GM18511 (cell line): ENCODE measurements around the gene SLC13A3.
"Not testable (repeated sequence)": the region's sequence is repeated elsewhere in the genome, so short reads cannot be mapped to it uniquely, and the experiment has no call there.

Experiments
- ATAC-seq: cut with Tn5 transposase; IDR thresholded peaks from one replicate; pipeline ENCODE4 v1.9.1; 2021; ENCODE audit warnings: mild to moderate bottlenecking, moderate library complexity; ENCODE audit not compliant: unreplicated experiment

SLC13A3 gene

GRCh38 chr20:46681032-46681854 lies 30.0 kb upstream of the SLC13A3 start:
- no peak for ATAC-seq

- no peak for ATAC-seq
These were observed 29.4 kb upstream of the SLC13A3 start for GRCh38 chr20:46680684-46681031.

GRCh38 chr20:46678516-46678915 lies 27.3 kb upstream of the SLC13A3 start:
- ATAC-seq, result no peak

GRCh38 chr20:46677608-46678007 lies 26.3 kb upstream of the SLC13A3 start:
- no peak for ATAC-seq

DNA sequence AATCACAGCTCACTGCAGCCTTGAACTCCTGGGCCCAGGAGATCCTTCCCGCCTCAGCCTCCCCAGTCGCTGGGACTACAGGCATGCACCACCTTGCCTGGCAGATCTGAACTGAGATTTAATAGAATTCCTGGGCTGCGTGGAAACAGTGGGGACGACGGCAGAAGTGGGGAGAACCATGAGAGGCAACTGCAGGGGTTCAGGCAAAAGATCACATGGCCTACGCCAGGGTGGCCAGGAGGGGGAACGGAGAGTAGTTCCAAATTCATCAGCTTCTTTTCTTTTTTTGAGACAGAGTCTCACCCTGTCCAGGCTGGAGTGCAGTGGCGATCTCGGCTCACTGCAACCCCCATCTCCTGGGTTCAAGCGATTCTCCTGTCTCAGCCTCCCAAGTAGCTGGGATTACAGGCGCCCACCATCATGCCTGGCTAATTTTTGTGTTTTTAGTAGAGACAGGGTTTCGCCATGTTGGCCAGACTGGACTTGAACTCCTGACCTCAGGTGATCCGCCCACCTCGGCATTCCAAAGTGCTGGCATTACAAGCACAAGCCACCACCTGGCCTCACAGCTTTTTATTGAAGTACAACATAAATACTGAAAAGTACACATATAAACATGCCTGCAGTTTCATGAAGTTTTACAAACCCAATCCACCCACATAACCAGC lies 25.5 kb upstream of the SLC13A3 start:
- ATAC-seq, result not testable (repeated sequence)

DNA sequence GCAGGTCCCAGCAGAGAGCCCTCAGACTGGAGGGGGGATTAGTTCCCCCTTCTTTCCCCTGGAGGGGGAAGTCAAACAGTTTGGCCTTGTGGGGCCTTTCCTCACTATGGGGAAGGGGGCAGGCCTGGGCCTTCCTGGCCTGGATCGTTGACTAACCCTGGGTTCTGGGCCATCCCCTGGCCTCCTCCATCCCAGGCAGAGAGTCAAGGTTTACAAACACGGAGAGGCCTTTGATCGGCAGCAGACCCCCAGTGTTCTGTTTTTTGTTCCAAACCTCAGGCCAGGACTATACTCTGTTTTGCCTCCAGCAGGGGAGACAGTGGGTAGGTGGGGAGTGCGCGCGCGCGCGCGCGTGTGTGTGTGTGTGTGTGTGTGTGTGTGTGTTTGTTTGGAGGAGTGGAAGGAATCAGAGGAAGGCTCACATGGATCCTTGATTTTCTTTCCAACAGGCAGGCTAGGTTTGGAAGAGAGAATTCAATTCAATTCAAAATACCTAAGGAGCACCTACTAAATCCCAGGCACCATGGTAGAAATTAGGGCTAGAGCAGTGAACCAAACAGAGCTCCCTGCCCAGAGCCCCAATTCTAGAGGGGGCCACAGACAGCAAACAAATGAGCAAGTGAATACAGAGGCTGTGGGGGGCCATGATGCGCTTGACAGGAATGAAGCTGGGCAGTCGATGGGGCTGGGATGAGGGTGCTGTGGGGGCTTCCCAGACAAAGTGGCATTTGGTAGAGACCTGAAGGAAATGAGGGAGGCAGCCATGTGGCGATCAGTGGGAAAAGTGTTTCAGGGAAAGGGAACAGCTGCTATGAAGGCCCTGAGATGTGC lies 23.2 kb upstream of the SLC13A3 start:
- ATAC-seq, result no peak

DNA sequence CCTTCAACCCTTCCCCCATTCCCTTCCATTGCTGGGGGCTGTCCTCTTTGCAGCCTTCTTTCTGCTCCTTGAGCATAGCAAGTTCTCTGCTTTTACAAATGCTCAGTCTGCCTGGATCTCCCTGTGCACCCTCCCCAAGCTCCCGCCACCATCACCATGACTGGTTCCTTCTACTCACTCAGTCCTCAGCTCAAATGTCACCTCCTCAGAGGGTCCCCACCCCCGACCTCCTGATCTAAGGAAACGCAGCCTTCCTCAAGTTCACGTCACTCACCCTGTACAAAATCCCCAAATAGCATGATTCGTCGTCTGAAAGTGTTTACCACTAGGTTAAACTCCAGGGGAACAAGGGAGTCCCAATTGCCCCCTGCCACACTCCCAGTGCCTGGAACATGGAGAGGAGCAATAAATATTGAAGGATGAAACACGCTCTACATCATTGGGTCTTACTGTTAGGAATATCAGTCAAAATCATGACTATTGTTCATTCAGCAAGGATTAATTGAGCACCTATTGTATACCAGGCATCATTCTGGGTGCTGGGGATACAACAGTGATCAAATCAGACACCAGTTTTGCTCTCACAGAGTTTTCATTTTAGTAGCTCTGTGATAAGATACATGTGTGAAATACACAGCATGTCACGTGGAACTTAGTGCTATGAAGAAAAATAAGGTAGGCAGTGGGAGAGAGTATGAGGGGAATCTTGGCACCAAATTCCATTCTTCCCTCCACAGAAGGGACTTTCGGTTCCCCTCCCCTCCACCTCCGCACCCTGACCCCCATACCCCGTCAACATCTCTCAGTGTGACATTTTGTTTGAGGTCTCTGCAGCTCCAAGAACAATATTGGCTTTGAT lies 22.4 kb upstream of the SLC13A3 start:
- ATAC-seq, result no peak

- no peak for ATAC-seq
These were observed 21.4 kb upstream of the SLC13A3 start for GRCh38 chr20:46672543-46673148.

GRCh38 chr20:46671866-46672542 lies 20.7 kb upstream of the SLC13A3 start:
- no peak for ATAC-seq

GRCh38 chr20:46670585-46671584 lies 19.6 kb upstream of the SLC13A3 start:
- no peak for ATAC-seq

- no peak for ATAC-seq
These were observed 18.9 kb upstream of the SLC13A3 start for GRCh38 chr20:46670228-46670584.

- ATAC-seq, result no peak
These were observed 15.7 kb upstream of the SLC13A3 start for GRCh38 chr20:46666818-46667515.

DNA sequence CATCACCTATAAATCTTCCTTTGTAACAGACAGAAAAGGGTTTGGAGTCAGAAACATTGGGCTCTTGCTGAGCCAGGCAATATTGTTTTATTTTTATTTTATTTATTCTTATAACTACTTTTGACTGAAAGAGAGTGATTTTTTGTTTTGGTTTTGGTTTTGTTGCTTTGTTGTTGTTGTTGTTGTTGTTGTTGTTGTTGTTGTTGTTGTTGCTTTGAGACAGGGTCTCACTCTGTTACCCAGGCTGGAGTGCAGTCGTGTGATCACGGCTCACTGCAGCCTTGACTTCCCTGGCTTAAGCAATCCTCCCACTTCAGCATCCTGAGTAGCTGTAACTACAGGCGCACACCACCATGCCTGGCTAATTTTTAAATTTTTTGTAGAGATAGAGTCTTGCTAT lies 15.0 kb upstream of the SLC13A3 start:
- ATAC-seq, result no peak

DNA sequence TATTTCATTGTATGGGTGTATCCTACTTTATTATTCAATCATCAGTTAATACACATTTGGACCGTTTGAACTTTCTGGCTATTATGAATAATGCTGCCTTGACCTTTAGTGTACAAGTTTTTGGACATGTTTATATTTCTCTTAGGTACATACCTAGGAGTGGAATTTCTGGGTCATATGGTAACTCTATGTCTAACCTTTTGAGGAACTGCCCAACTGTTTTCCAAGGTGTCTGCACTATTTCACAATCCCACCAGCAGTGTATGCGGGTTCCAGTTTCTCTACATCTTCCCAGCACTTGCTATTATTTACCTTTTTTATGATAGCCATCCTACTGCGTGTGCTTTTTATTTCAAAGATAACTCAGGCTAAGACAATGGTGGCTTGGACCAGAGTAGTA lies 14.3 kb upstream of the SLC13A3 start:
- ATAC-seq, result no peak

GRCh38 chr20:46663531-46663930 lies 12.3 kb upstream of the SLC13A3 start:
- ATAC-seq, result no peak

- ATAC-seq, result no peak
These were observed 10.4 kb upstream of the SLC13A3 start for GRCh38 chr20:46661659-46662058.

DNA sequence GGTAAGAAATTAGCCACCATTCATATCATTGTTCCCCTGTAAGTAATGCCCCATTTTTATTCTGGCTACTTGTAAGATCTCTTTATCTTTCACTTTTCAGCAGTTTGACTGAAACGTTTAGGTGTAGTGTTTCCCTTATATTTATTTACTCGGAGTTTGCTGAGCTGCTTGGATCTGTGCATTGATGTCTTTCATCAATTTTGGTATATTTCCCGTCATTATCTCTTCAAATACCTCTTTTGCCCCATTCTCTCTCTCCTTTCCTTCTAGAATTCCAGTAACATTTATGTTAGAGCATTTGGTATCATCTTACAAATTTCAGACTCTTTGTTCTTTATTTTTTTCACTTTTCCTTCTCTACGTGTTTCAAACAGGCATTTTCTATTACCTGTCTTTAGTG lies 9.2 kb upstream of the SLC13A3 start:
- ATAC-seq, result no peak

GRCh38 chr20:46657618-46658017 lies 6.4 kb upstream of the SLC13A3 start:
- ATAC-seq, result no peak
